GM21447 (cell line): ENCODE measurements around the gene OR6J1.
"Not testable (repeated sequence)": the region's sequence is repeated elsewhere in the genome, so short reads cannot be mapped to it uniquely, and the experiment has no call there.

Experiments
- ATAC-seq: cut with Tn5 transposase; IDR thresholded peaks from one replicate; pipeline ENCODE4 v1.9.1; 2021; ENCODE audit not compliant: unreplicated experiment

OR6J1 gene

GRCh38 chr14:22651586-22651985 is 7.4 kb upstream of the OR6J1 start:
- ATAC-seq, result no peak

- ATAC-seq, result no peak
Measured at GRCh38 chr14:22650960-22651521, 6.9 kb upstream of the OR6J1 start.

GRCh38 chr14:22650046-22650739 is 6.0 kb upstream of the OR6J1 start:
- no peak for ATAC-seq

- no peak for ATAC-seq
Measured at GRCh38 chr14:22648506-22648905, 4.4 kb upstream of the OR6J1 start.

- no peak for ATAC-seq
Measured at GRCh38 chr14:22646570-22647254, 2.6 kb upstream of the OR6J1 start.

- no peak for ATAC-seq
Measured at GRCh38 chr14:22641846-22642245, 2.3 kb downstream of the OR6J1 start.

GRCh38 chr14:22640192-22640591 is 4.0 kb downstream of the OR6J1 start:
- no peak for ATAC-seq

GRCh38 chr14:22635980-22636379 is 8.2 kb downstream of the OR6J1 start:
- ATAC-seq, result not testable (repeated sequence)

GRCh38 chr14:22634233-22634900 is 9.8 kb downstream of the OR6J1 start:
- ATAC-seq, result no peak

- no peak for ATAC-seq
Measured at GRCh38 chr14:22630486-22630885, 13.7 kb downstream of the OR6J1 start.

- ATAC-seq, result no peak
Measured at GRCh38 chr14:22630066-22630465, 14.1 kb downstream of the OR6J1 start.

- ATAC-seq, result no peak
Measured at GRCh38 chr14:22629361-22629760, 14.8 kb downstream of the OR6J1 start.

GRCh38 chr14:22627506-22628263 is 16.5 kb downstream of the OR6J1 start:
- ATAC-seq, result no peak

GRCh38 chr14:22626590-22626989 is 17.6 kb downstream of the OR6J1 start:
- ATAC-seq, result no peak

- ATAC-seq, result no peak
Measured at GRCh38 chr14:22623047-22623446, 21.1 kb downstream of the OR6J1 start.

- no peak for ATAC-seq
Measured at GRCh38 chr14:22622255-22622654, 21.9 kb downstream of the OR6J1 start.

GRCh38 chr14:22615765-22616164 is 28.4 kb downstream of the OR6J1 start:
- not testable (repeated sequence) for ATAC-seq

- ATAC-seq, result no peak
Measured at GRCh38 chr14:22614240-22614799, 29.8 kb downstream of the OR6J1 start.

- no peak for ATAC-seq
Measured at GRCh38 chr14:22613736-22614239, 30.4 kb downstream of the OR6J1 start.

- ATAC-seq, result no peak
Measured at GRCh38 chr14:22613106-22613695, 31.0 kb downstream of the OR6J1 start.
